Fibroblast of lung (primary cell): ENCODE data around the gene WSCD2. TPM values are rescaled to one million over a fixed set of nuclear protein-coding genes. Genes with fewer than 3 reads are reported as not detected.

Experiments used
- DNase-seq, 2 donors: peaks; one replicate each; pipeline versions ENCODE4 v3.0.0 to v3.0.0-alpha.2; 2010; ENCODE audit warnings: low read depth in 2 of 2
- H2AFZ ChIP-seq: 2 replicates; pipeline ENCODE4 v1.5.1; 2012; ENCODE audit warnings: low read length, control low read depth, inconsistent platforms
- H3K27ac ChIP-seq: 2 replicates; pipeline ENCODE4 v1.5.1; 2011; ENCODE audit warnings: low read length, control low read depth; ENCODE audit not compliant: insufficient read depth
- H3K27me3 ChIP-seq: 2 replicates; pipeline ENCODE4 v1.5.1; 2011; ENCODE audit warnings: mild to moderate bottlenecking, low read length; ENCODE audit not compliant: control insufficient read depth, insufficient read depth
- H3K36me3 ChIP-seq: 2 replicates; pipeline ENCODE4 v1.5.1; 2011; ENCODE audit warnings: low read length; ENCODE audit not compliant: control insufficient read depth, insufficient read depth
- H3K4me1 ChIP-seq: 2 replicates; pipeline ENCODE4 v1.5.1; 2011; ENCODE audit warnings: low read length; ENCODE audit not compliant: control insufficient read depth, insufficient read depth; ENCODE audit errors: extremely low read depth
- H3K4me2 ChIP-seq: 2 replicates; pipeline ENCODE4 v1.5.1; 2011; ENCODE audit warnings: low read length, control low read depth; ENCODE audit not compliant: insufficient read depth; ENCODE audit errors: extremely low read depth
- H3K4me3 ChIP-seq, 4 experiments: fragments of 200-600 bp in 1 of 4; sonication (generic) in 1 of 4; replicated peaks in 1 of 4; 2 replicates each; pipeline ENCODE4 v1.5.1; 2011 to 2016; ENCODE audit warnings: low read length in 4 of 4, low read depth in 3 of 4, mild to moderate bottlenecking in 3 of 4, control low read depth in 2 of 4, inconsistent platforms in 1 of 4, mixed read lengths in 1 of 4; ENCODE audit not compliant: insufficient read depth in 1 of 4; ENCODE audit errors: control extremely low read depth in 1 of 4
- H3K79me2 ChIP-seq: 2 replicates; pipeline ENCODE4 v1.5.1; 2012; ENCODE audit warnings: mild to moderate bottlenecking, low read length, inconsistent platforms; ENCODE audit not compliant: control insufficient read depth, insufficient read depth
- H3K9ac ChIP-seq: 2 replicates; pipeline ENCODE4 v1.5.1; 2011; ENCODE audit warnings: mild to moderate bottlenecking, low read length, control low read depth; ENCODE audit not compliant: insufficient read depth
- H3K9me3 ChIP-seq: 2 replicates; pipeline ENCODE4 v1.5.1; 2012; ENCODE audit warnings: low read depth, low read length; ENCODE audit not compliant: control insufficient read depth, insufficient read depth
- H4K20me1 ChIP-seq: 2 replicates; pipeline ENCODE4 v1.5.1; 2011; ENCODE audit warnings: low read length; ENCODE audit not compliant: control insufficient read depth, insufficient read depth; ENCODE audit errors: extremely low read depth
- EZH2 ChIP-seq: IDR thresholded peaks from 2 replicates; pipeline ENCODE4 v1.5.1; 2012; ENCODE audit warnings: low read length, control low read depth, mild to moderate bottlenecking; ENCODE audit errors: missing control alignments
- polyA plus RNA-seq, 2 donors: library from polyadenylated mRNA; depleted of rRNA in 1 of 2; stranded (reverse) in 1 of 2; unstranded in 1 of 2; fragments of >200 nt; gene quantifications; 2 replicates each; pipeline ENCODE4 v1.2.1, GENCODE V29; 2011 to 2012; ENCODE audit warnings: missing spikeins in 1 of 2
- total RNA-seq: library from RNA; depleted of rRNA; stranded (reverse); fragments of >200 nt; gene quantifications from 2 replicates; pipeline ENCODE4 v1.2.1, GENCODE V29; 2014
- TF ChIP-seq, protein P1 (sequence below), 2 donors: IDR thresholded peaks in 1 of 2; conservative IDR thresholded peaks in 1 of 2; 1 replicate in 1 of 2; 2 replicates in 1 of 2; pipeline ENCODE4 v1.5.1; 2011 to 2012; ENCODE audit warnings: low read length in 2 of 2, control low read depth in 1 of 2, inconsistent platforms in 1 of 2, low read depth in 1 of 2, mild to moderate bottlenecking in 1 of 2

WSCD2 gene
- total and polyA plus RNA-seq, 2 donors (not counting 1 experiment from before 2014, with no cell fraction given): not detected

DNA sequence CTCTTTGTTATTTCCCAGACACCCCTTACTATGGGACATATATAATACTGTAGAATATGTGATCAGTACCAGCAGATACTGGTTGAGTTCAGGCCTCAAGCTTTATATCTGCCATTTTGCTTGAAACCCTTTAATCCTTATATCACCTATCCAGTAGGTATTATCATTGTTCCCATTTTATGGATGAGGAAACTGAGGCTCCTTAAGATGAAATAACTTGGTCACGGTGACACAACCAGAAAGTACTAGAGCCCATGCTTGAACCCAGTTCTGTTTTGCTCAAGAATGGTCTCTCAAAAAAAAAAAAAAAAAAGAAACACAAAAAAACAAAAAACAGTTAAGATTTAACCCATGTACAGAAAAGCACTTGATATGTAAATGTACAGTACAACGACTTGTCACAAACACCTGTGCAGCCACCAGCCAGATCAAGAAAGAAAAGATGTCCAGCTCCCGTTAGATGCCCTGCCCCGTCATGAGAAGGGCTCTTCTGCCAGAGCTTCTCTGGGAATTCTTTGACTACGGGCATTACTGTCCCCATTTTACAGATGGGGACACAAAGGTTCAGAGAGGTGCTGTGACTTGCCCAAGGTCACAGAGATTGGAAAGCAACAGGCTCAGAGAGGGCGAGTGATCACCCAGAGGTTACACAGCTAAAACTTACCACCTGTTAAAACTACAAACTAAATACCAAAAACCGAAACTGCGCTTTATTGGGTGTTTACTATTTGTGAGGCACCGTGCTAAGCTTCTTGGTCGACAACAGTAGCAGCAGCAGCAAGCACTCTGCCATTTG lies 669 bp upstream of the WSCD2 start:
- H4K20me1 ChIP-seq: no peaks in the 10 kb centered on the region
- no peak overlapping the region for H3K4me2 ChIP-seq
- H3K4me1 ChIP-seq: no peaks in the 10 kb centered on the region
- no peak overlapping the region for H3K27ac ChIP-seq
- no peak overlapping the region for H3K9ac ChIP-seq
- H3K27me3 ChIP-seq: no peaks in the 10 kb centered on the region
- H3K9me3 ChIP-seq: no peaks in the 10 kb centered on the region
- H3K4me3 ChIP-seq: no peak overlapping the region
- no peaks in the 10 kb centered on the region for H3K79me2 ChIP-seq
- TF ChIP-seq, protein P1, sequence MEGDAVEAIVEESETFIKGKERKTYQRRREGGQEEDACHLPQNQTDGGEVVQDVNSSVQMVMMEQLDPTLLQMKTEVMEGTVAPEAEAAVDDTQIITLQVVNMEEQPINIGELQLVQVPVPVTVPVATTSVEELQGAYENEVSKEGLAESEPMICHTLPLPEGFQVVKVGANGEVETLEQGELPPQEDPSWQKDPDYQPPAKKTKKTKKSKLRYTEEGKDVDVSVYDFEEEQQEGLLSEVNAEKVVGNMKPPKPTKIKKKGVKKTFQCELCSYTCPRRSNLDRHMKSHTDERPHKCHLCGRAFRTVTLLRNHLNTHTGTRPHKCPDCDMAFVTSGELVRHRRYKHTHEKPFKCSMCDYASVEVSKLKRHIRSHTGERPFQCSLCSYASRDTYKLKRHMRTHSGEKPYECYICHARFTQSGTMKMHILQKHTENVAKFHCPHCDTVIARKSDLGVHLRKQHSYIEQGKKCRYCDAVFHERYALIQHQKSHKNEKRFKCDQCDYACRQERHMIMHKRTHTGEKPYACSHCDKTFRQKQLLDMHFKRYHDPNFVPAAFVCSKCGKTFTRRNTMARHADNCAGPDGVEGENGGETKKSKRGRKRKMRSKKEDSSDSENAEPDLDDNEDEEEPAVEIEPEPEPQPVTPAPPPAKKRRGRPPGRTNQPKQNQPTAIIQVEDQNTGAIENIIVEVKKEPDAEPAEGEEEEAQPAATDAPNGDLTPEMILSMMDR (conservative IDR thresholded peaks at IDR 0.05 in 1 of 2, IDR thresholded peaks at IDR 0.05 in 1 of 2; ENCODE audit: low read depth in 1 of 2, low read length in 2 of 2): no peak
- no peak for TF ChIP-seq EZH2
- DNase-seq: no peak
- H3K36me3 ChIP-seq: no peaks in the 10 kb centered on the region
- no peak overlapping the region for H2AFZ ChIP-seq

DNA sequence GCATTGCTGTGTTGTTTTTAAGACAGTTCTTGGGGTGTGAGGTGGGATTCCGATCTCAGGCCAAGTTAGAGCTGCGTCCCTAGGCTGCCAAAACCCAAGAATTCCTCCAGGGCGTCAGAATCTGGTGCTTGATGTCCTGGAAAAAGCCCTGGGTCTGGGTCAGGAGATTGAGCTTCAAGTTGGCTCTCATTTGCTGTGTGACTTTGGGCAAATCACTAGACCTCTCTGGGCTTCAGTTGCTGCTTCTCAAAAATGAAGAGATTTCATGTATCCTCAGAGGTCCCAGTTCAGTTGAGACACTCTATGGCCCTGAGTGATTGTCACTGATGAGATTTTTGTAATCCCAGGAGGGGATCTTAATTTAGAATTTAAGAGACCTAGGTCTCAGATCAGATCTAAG lies 1.9 kb downstream of the WSCD2 start:
- H3K4me2 ChIP-seq: no peak overlapping the region
- H3K9me3 ChIP-seq: no peaks in the 10 kb centered on the region
- TF ChIP-seq, protein P1 (conservative IDR thresholded peaks at IDR 0.05 in 1 of 2, IDR thresholded peaks at IDR 0.05 in 1 of 2; ENCODE audit: low read depth in 1 of 2, low read length in 2 of 2): no peak
- TF ChIP-seq EZH2: no peak
- H3K9ac ChIP-seq: no peak overlapping the region
- H3K4me3 ChIP-seq: no peak overlapping the region
- H3K79me2 ChIP-seq: no peaks in the 10 kb centered on the region
- H3K27ac ChIP-seq: no peak overlapping the region
- H3K27me3 ChIP-seq: no peaks in the 10 kb centered on the region
- DNase-seq: no peak
- no peaks in the 10 kb centered on the region for H3K36me3 ChIP-seq
- H3K4me1 ChIP-seq: no peaks in the 10 kb centered on the region
- H4K20me1 ChIP-seq: no peaks in the 10 kb centered on the region
- no peak overlapping the region for H2AFZ ChIP-seq

DNA sequence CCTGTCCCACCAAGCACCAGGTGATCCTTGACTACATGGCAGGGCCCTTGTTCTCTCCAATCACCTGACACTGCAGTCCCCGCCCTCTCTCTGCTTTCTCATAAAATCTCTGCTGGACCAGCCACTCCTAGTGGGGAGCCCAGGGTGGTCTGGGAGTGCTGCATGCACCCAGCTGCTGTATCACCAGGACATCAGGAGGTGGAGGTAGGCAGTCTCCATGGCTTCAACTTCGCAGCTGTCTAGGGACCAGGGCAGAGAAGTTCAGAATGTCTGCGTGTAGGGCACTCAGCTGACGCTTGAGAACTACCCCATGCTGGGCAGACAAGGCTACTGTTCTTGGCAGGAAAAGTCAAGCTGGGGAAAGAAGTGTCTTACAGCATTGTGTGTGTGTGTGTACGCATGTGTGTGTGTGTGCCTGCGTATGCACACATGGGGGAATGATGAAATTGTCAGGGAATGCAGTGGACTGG lies 2.6 kb downstream of the WSCD2 start:
- Histone ChIP-seq H2AFZ (no peak overlapping the region), H3K27me3 (no peaks in the 10 kb centered on the region), H3K9me3 (no peaks in the 10 kb centered on the region), H3K79me2 (no peaks in the 10 kb centered on the region), H4K20me1 (no peaks in the 10 kb centered on the region), H3K4me3 (no peak overlapping the region), H3K27ac (no peak overlapping the region), H3K4me1 (no peaks in the 10 kb centered on the region), H3K4me2 (no peak overlapping the region), H3K9ac (no peak overlapping the region), H3K36me3 (no peaks in the 10 kb centered on the region)
- no peak for TF ChIP-seq EZH2
- TF ChIP-seq, protein P1 (conservative IDR thresholded peaks at IDR 0.05 in 1 of 2, IDR thresholded peaks at IDR 0.05 in 1 of 2; ENCODE audit: low read depth in 1 of 2, low read length in 2 of 2): no peak
- no peak for DNase-seq
